Chondrocyte (in vitro differentiated cells): Measurements from ENCODE around the gene FAF1. TPM values are rescaled to one million over a fixed set of nuclear protein-coding genes. Genes with fewer than 3 reads are reported as not detected.

Experiments used
- DNase-seq: peaks from one replicate; pipeline ENCODE4 v3.0.0; 2021; ENCODE audit warnings: mixed read lengths, low spot score
- H3K27ac Mint-ChIP-seq: one replicate; pipeline ENCODE4 v1.8.0; 2021; ENCODE audit warnings: mild to moderate bottlenecking, moderate library complexity, mixed read lengths; ENCODE audit not compliant: unreplicated experiment
- H3K27me3 Mint-ChIP-seq: 2 replicates; pipeline ENCODE4 v1.8.0; 2021; ENCODE audit warnings: low read depth, mixed read lengths
- H3K36me3 Mint-ChIP-seq: 2 replicates; pipeline ENCODE4 v1.8.0; 2021; ENCODE audit warnings: low read depth, mixed read lengths
- H3K4me1 Mint-ChIP-seq: 2 replicates; pipeline ENCODE4 v1.8.0; 2021; ENCODE audit warnings: low read depth, mild to moderate bottlenecking, mixed read lengths
- H3K4me3 Mint-ChIP-seq: one replicate; pipeline ENCODE4 v1.8.0; 2021; ENCODE audit warnings: mild to moderate bottlenecking, moderate library complexity, mixed read lengths; ENCODE audit not compliant: unreplicated experiment
- H3K9me3 Mint-ChIP-seq: 2 replicates; pipeline ENCODE4 v1.8.0; 2021; ENCODE audit warnings: low read depth, mixed read lengths
- CTCF ChIP-seq: fragments of 200-600 bp; sonication (generic); IDR thresholded peaks from 2 replicates; pipeline ENCODE4 v1.5.0; 2021; ENCODE audit warnings: antibody characterized with exemption, mild to moderate bottlenecking, moderate library complexity
- total RNA-seq: library from RNA; stranded (reverse); gene quantifications from 3 replicates; pipeline ENCODE4 v1.2.1, GENCODE V29; 2021

FAF1 gene
- total RNA-seq, 1 donor from 2014 or later = 38.7 TPM

GRCh38 chr1:50822035-50822776 lies 137.9 kb downstream of the FAF1 start:
- Mint-ChIP-seq H3K27me3 (no peaks in the 10 kb centered on the region), H3K36me3 (no peaks in the 10 kb centered on the region), H3K4me3 (no peak overlapping the region), H3K27ac (peak overlapping the region; percentile 6), H3K9me3 (no peaks in the 10 kb centered on the region), H3K4me1 (peaks cover 23% of the 10 kb centered on the region)
- no peak for DNase-seq
- no peak for TF ChIP-seq CTCF

GRCh38 chr1:50820545-50820944 lies 139.5 kb downstream of the FAF1 start:
- no peaks in the 10 kb centered on the region for H3K9me3 Mint-ChIP-seq
- DNase-seq = no peak
- no peak overlapping the region for H3K4me3 Mint-ChIP-seq
- no peaks in the 10 kb centered on the region for H3K36me3 Mint-ChIP-seq
- H3K27ac Mint-ChIP-seq = no peak overlapping the region
- H3K4me1 Mint-ChIP-seq = peaks cover 23% of the 10 kb centered on the region
- no peak for TF ChIP-seq CTCF
- H3K27me3 Mint-ChIP-seq = no peaks in the 10 kb centered on the region

- peaks cover 2% of the 10 kb centered on the region for H3K36me3 Mint-ChIP-seq
- H3K4me3 Mint-ChIP-seq = no peak overlapping the region
- no peaks in the 10 kb centered on the region for H3K27me3 Mint-ChIP-seq
- peaks cover 12% of the 10 kb centered on the region for H3K9me3 Mint-ChIP-seq
- H3K27ac Mint-ChIP-seq = no peak overlapping the region
- peaks cover 6% of the 10 kb centered on the region for H3K4me1 Mint-ChIP-seq
- DNase-seq = no peak
- TF ChIP-seq CTCF = no peak
Observed at GRCh38 chr1:50812346-50812745, 147.7 kb downstream of the FAF1 start.

GRCh38 chr1:50808296-50808695 lies 151.8 kb downstream of the FAF1 start:
- Mint-ChIP-seq H3K27me3 (no peaks in the 10 kb centered on the region), H3K9me3 (peaks cover 15% of the 10 kb centered on the region), H3K4me3 (no peak overlapping the region), H3K4me1 (peaks cover 9% of the 10 kb centered on the region), H3K27ac (no peak overlapping the region), H3K36me3 (peaks cover 2% of the 10 kb centered on the region)
- TF ChIP-seq CTCF = no peak
- no peak for DNase-seq

GRCh38 chr1:50796272-50796671 lies 163.8 kb downstream of the FAF1 start:
- Mint-ChIP-seq H3K27me3 (no peaks in the 10 kb centered on the region), H3K9me3 (no peaks in the 10 kb centered on the region), H3K27ac (no peak overlapping the region), H3K36me3 (no peaks in the 10 kb centered on the region), H3K4me3 (no peak overlapping the region), H3K4me1 (no peaks in the 10 kb centered on the region)
- no peak for DNase-seq
- no peak for TF ChIP-seq CTCF
